Mesenteric fat pad (tissue), 1 donor: ENCODE data around the gene TGM4. TPM values are rescaled to one million over a fixed set of nuclear protein-coding genes. Genes with fewer than 3 reads are reported as not detected.
"Not testable (repeated sequence)": the region's sequence is repeated elsewhere in the genome, so short reads cannot be mapped to it uniquely, and the experiment has no call there.

Experiments used
- DNase-seq: peaks from one replicate; pipeline ENCODE4 v3.0.0-alpha.2; 2020; ENCODE audit warnings: low spot score
- long read RNA-seq: library from polyadenylated mRNA; unstranded; transcript quantifications from one replicate; pipeline ENCODE4 v2.0.0, GENCODE V29; 2020
- total RNA-seq: library from RNA; stranded (reverse); fragmentation: NEBNext Ultra II Directional; extraction: Animal tissue kit (Norgen Biotek cat#: 25700); gene quantifications from one replicate; pipeline ENCODE4 v1.2.1, GENCODE V29; 2021
- donor health status: DM: yes; HTN: yes; CAD: no.

TGM4 gene
- not detected for total RNA-seq
- long read RNA-seq: 0 reads

GRCh38 chr3:44874308-44874707 lies at the start of gene TGM4:
TSS of gene TGM4 (plus strand) at chr3:44874608. CDS start at chr3:44874679, 71 bp downstream.
- no peak for DNase-seq

DNA sequence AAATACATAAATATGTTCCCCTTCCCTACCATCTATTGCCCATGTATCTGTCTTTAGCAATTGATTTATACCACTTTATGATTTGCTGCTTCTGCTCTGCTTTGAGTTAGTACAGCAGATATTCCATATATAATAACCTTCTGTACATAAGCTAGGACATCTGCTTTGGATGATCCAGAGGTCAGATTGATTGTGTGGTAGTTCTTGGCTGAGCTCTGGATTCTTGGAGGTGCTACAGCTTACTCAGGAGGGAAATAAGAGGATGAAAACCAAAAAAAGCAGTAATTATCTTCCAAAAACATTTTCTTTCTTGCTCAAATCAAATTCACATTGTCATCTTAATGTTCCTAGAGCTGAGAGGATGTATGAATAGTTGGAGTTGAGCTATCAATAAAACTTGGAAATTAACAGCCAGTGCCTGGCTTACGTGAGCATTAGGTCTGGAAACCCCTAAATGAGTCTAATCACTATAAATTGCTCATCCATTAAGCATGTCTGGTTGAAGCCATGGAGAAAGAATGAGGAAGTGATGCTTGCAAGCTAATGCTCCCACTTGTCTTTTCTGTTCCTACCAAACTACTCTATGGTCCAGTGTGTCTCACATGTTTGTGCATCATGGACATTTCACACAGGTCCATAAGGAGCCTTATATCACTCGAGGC lies 49.0 kb upstream of the TGM4 start:
- no peak for DNase-seq

DNA sequence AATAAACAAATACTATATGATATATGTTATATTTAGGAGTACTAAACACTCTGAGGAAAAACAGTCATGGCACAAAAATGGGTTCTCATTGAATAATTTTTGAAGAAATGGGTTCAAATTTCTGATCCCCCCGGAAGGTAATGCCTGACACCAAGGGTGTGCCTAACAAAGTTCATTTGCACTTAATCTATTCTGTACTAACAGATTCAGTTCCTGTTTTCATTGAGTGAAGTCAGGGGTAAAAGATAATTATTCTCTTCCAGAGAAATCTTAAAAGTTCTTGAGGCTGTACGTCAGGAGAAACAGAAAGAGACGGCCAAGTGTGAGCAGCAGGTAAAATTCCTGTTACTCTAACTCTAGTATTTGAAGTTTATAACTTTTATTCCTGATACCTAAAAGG lies 47.2 kb upstream of the TGM4 start:
- DNase-seq: no peak

- no peak for DNase-seq
These were observed 43.2 kb upstream of the TGM4 start for GRCh38 chr3:44831232-44831631.

- DNase-seq: no peak
These were observed 42.4 kb upstream of the TGM4 start for GRCh38 chr3:44832032-44832431.

- DNase-seq: no peak
These were observed 41.4 kb upstream of the TGM4 start for GRCh38 chr3:44832965-44833364.

- no peak for DNase-seq
These were observed 41.0 kb upstream of the TGM4 start for GRCh38 chr3:44833394-44833793.

DNA sequence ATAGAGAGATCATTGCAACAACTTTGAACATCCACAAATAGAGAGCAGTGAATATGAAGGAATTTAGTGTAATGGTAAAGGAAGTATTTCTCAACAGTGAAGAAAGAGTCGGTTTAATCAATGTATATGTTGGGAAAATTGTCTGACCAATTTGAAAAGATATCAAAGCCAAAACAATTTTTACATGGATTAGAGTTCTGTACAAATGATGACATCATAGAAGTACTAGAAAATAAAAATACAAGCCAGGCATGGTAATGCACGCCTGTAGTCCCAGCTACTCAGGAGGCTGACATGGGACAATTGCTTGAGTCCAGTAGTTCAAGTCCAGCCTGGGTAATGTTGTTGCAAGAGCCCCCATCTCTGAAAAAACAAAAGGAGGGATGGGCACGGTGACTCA lies 38.7 kb upstream of the TGM4 start:
- no peak for DNase-seq

DNA sequence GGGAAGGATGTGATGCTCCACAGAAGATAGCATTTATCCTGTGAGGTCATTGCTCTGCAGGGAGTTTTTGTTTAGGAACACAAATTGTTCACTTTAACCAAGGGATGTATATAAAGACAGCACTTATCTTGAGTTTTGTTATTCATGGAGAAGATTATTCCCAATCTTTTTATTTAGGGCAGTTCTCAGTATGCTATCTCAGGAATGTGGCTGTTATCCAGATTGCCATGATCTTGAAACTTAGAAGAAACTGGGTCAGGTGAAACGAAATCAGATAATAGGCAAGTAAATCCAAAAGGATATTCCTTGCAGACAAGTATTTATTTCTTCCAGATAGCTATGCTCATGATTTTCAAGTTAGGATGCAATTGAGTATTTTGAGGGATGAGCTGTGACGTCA lies 32.0 kb upstream of the TGM4 start:
- no peak for DNase-seq

DNA sequence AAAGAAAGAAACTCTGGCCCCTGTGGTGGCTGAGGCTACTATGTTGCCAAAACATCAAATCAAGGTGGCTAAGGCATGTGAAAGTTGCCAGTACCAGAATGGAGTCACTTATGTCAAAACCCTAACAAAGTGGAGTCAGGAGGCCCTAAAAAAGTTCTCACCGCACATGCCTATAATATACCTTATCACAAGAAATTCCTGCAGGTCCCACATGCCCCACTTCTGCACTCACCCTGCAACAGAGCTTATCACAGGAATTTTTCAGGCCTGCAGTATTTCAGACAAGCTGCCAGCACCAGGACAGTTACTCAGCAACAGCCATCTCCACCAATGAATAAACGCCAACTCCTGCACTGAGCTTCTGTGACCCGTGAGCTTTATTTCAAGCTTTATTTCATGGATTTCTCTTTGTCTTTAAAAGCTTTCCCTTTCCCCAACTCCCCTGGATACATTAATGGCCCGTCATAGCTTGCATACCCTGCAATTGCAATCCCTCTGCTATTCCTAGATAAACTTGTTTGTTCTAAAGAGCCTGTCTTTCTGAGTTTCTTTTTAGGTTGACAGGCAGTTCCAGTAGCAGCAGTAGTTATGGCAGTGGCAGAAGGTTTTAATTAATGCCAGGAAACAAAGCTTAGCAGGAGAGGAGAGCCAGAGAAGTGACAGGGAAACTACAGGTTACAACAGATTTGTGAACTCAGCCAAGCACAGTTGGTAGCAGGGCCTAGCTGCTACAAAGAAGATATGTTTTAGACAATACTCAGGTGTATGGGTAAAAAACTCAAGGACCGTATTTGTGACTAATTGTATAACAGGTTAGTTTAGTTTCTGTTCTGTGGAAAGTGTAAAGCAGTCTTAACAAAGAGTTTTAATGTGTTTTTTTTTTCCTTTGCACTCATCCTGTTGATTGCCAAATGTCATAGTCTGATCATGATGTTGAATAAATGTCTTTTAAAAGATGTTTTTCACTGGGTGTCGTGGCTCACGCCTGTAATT lies 28.6 kb upstream of the TGM4 start:
- DNase-seq: no peak

GRCh38 chr3:44848634-44849033 lies 25.8 kb upstream of the TGM4 start:
- no peak for DNase-seq

GRCh38 chr3:44856663-44857062 lies 17.7 kb upstream of the TGM4 start:
- not testable (repeated sequence) for DNase-seq

DNA sequence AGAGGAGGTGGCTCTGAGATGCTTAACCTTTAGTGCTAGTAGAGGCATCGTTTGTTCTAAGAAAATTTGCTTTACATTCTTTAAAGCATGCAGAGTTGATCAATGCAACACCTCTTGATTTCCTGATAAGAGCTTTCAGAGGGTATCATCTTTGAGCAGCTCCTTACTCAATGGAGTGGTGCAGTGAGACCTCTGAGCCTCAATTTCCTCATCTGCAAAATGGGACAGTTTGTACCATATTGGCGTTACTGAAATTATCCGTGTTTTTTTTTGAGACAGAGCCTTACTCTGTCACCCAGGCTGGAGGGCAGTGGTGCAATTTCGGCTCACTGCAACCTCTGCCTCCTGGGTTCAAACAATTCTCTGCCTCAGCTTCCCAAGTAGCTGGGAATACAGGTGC lies 14.3 kb upstream of the TGM4 start:
- no peak for DNase-seq

GRCh38 chr3:44861412-44862225 lies 12.8 kb upstream of the TGM4 start, which contains the start of gene TMEM42:
TSS of gene TMEM42 (plus strand) at chr3:44861912. CDS start at chr3:44861925, 13 bp downstream.
- DNase-seq: peak; percentile 98

DNA sequence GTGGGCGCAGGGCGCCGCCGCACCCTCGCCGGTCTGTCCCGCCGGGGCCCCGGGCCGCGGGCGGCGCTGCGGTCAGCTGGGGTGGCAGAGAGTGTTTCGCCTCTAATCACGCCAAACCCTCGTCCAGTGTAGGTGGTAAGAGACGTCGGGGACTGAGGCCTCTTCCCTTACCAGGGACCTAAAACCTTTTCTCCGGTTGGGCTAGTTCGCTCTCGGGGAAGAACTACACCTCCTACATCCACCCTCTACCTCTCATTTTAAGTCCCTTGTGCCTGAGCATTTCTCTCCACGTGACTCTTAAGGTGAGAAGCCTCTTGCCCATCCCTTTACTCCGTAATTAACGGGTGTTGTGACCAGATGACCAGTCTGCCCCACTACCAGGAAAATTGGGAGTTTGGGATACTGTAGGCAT lies 12.2 kb upstream of the TGM4 start:
- DNase-seq: no peak

DNA sequence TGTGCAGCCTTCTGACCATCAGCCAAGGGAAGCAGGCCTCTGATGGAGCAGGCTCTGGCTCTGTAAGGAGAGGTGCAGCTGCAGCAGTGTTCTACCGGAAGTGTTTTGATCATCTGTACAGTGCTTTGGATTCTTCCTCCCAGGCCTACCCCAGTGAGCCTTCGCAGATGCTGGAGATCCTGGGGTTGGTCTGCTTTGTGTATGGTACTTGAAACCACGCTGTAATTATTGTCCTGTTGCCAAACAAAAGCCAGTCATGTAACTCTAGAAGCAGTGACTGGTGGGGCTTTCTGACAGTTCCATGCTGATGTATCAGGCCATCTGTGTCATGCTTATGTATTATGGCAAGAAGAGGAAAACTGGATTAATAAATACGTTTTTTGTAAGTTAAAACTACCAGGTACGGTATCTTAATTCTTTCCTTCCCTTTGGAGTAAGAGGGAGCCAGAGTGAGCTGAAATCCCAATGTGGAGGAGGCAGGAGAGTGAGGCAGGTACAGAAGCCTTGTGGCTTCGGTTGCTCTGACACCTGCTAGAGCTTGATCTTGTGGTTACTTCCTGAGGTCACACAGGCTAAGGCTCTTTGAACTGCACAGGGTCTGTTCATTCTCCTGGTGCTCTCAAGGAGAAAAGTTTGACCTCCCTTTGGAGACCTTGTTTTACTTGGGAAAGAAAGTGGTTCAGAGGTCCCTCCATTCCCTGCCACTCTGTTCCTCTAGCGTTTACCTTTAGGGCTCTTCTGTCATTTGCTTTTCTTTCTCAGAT lies 9.0 kb upstream of the TGM4 start:
- DNase-seq: no peak

GRCh38 chr3:44867421-44868111 lies 6.8 kb upstream of the TGM4 start:
- no peak for DNase-seq

GRCh38 chr3:44870375-44871061 lies 3.9 kb upstream of the TGM4 start:
- no peak for DNase-seq

GRCh38 chr3:44875596-44875995 lies 1.2 kb downstream of the TGM4 start:
- DNase-seq: no peak
